ENCODE measurements around the gene DAP. TPM values are rescaled to one million over a fixed set of nuclear protein-coding genes. Genes with fewer than 3 reads are reported as not detected.
"Not testable (repeated sequence)": the region's sequence is repeated elsewhere in the genome, so short reads cannot be mapped to it uniquely, and the experiment has no call there.

DAP gene
- total RNA-seq, 4 donors from 2014 or later = 52.0 to 138 (median 111) TPM

DNA sequence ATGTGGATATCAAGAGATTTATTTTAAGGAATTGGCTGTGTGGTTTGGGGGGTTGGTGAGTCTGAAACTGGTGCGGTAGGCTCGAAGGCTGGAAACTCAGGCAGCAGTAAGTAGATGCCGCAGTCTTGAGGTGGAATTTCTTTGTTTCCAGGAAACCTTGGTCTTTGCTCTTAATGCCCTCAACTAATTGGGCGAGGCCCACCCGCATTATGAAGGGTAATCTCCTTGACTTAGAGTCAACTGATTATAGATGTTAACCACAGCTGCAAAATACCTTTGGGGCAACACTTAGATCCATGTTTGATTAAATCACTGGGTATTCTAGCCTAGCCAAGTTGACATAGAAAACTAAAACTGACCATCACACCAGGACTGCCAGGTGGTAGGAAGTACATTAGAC lies 113.4 kb downstream of the DAP start:
- Histone ChIP-seq H3K4me3 (no peak overlapping the region), H3K27me3 (no peaks in the 10 kb centered on the region), H3K27ac (no peak overlapping the region), H3K9me3 (no peaks in the 10 kb centered on the region), H3K36me3 (no peaks in the 10 kb centered on the region), H3K4me1 (no peaks in the 10 kb centered on the region)
- peak in 1 of 3 donors; percentile 8 for DNase-seq
- TF ChIP-seq, protein P1, sequence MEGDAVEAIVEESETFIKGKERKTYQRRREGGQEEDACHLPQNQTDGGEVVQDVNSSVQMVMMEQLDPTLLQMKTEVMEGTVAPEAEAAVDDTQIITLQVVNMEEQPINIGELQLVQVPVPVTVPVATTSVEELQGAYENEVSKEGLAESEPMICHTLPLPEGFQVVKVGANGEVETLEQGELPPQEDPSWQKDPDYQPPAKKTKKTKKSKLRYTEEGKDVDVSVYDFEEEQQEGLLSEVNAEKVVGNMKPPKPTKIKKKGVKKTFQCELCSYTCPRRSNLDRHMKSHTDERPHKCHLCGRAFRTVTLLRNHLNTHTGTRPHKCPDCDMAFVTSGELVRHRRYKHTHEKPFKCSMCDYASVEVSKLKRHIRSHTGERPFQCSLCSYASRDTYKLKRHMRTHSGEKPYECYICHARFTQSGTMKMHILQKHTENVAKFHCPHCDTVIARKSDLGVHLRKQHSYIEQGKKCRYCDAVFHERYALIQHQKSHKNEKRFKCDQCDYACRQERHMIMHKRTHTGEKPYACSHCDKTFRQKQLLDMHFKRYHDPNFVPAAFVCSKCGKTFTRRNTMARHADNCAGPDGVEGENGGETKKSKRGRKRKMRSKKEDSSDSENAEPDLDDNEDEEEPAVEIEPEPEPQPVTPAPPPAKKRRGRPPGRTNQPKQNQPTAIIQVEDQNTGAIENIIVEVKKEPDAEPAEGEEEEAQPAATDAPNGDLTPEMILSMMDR (IDR thresholded peaks at IDR 0.05) = no peak
- TF ChIP-seq POLR2A (IDR thresholded peaks at IDR 0.05) = no peak

DNA sequence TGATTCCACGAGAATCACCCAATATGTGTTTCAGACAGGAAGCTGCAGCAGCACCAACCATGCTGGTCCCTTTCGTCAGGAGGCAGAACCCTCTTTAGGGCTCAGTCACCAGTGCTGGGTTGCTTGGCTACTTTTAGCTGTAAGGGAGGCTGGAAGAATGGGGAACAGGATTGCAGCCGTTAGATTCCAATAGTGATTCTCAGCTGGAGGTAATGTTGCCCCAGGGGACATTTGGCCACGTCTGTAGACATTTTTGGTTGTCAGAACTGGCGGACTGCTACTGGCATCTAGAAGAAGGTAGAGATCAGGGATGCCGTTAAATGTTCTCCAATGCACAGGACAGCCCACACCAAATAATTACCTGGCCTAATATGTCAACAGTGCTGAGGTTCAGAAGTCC lies 115.4 kb downstream of the DAP start:
- no peak overlapping the region for H3K4me3 ChIP-seq
- DNase-seq = no peak

DNA sequence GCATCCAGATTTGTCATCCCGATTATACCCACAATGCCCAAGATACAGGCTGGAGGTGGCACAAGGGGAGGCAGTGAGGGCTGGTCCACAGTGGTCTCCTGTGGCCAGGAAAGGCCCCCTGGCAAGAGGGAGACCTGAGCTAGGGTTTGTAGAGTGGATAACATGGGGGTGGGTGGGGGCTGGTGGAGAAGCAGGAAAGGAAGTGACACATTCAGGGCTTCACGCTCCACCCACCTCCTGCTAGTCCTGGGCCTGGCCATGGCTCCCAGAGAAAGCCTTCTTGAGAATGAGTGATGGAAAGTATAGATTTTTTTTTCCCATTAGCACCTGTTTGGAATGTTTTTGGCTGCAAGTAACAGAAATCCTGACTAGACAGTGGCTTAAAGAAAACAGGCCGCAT lies 115.9 kb downstream of the DAP start:
- H3K27ac ChIP-seq = no peak overlapping the region
- H3K27me3 ChIP-seq = no peaks in the 10 kb centered on the region
- H3K4me1 ChIP-seq = no peaks in the 10 kb centered on the region
- TF ChIP-seq, protein P1 (IDR thresholded peaks at IDR 0.05) = no peak
- TF ChIP-seq POLR2A (IDR thresholded peaks at IDR 0.05) = no peak
- H3K4me3 ChIP-seq = no peak overlapping the region
- no peaks in the 10 kb centered on the region for H3K36me3 ChIP-seq
- H3K9me3 ChIP-seq = no peaks in the 10 kb centered on the region
- DNase-seq = peak in 1 of 3 donors; percentile 10

More for the DNA sequence above, 115.4 kb downstream of the DAP start:
- TF ChIP-seq, protein P1 (IDR thresholded peaks at IDR 0.05) = no peak
- no peak for TF ChIP-seq POLR2A (IDR thresholded peaks at IDR 0.05)
- Histone ChIP-seq H3K9me3 (no peaks in the 10 kb centered on the region), H3K27ac (no peak overlapping the region), H3K27me3 (no peaks in the 10 kb centered on the region), H3K36me3 (no peaks in the 10 kb centered on the region), H3K4me1 (no peaks in the 10 kb centered on the region)

DNA sequence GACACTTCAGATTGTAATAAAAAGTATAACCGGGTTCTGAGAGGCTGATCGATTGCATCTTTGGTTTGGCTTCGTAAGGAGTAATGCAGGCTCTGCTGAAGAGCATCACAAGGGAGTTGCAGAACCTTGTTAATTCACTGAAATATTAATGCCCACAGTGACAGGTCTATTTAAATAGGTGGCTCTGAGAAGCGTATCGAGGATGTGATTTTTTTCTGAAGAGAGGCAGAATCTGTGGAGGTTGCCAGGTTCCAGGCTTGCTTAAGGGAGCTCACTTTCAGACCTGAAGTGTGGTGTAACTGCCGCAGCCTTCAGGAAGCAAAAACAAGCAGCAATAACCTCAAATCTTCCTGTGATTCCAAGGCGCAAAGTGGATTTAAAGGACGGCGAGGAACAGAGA lies 116.8 kb downstream of the DAP start:
- Histone ChIP-seq H3K9me3 (no peaks in the 10 kb centered on the region), H3K27ac (no peak overlapping the region), H3K4me3 (no peak overlapping the region), H3K27me3 (no peaks in the 10 kb centered on the region), H3K36me3 (no peaks in the 10 kb centered on the region), H3K4me1 (no peaks in the 10 kb centered on the region)
- no peak for DNase-seq
- TF ChIP-seq POLR2A (IDR thresholded peaks at IDR 0.05) = no peak

DNA sequence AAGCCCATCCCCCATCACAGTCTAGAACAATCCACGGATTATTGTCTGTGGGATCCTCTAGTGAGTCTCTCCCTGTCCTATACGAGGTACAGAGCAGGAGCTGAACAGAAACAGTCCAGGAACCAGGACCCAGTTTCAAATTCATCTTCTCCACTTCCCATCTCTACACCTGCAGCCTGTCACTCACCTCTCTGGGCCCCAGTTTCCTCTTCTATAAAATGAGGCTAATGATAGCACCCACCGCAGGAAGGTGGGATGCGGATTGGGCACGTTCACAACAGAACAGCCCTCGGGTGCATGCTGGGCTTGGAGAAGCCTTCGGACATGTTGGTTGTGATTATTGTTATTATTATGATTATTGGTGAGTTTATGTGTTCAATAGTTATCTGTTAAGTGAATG lies 118.7 kb downstream of the DAP start:
- no peaks in the 10 kb centered on the region for H3K27me3 ChIP-seq
- no peaks in the 10 kb centered on the region for H3K9me3 ChIP-seq
- peak in 1 of 3 donors; percentile 30 for DNase-seq

DNA sequence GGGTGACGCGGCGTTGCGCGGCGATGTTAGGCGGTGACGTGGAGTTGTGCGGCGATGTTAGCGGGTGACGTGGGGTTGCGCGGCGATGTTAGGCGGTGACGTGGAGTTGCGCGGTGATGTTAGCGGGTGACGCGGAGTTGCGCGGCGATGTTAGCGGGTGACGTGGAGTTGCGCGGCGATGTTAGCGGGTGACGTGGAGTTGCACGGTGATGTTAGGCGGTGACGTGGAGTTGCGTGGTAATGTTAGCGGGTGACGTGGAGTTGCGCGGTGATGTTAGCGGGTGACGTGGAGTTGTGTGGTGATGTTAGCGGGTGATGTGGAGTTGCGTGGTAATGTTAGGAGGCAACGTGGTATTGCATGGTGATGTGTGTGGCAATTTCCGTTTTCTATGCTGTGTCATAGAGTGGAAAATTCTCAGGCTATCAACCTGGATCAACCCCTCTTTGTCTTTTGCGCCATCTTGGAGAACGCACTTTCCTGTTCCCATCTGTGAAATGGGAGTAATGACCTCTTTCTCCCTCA lies 121.1 kb downstream of the DAP start:
- H3K4me3 ChIP-seq = no peak overlapping the region
- H3K9me3 ChIP-seq = no peaks in the 10 kb centered on the region
- H3K27me3 ChIP-seq = no peaks in the 10 kb centered on the region
- DNase-seq = no peak
- no peak for TF ChIP-seq POLR2A (IDR thresholded peaks at IDR 0.05)
- TF ChIP-seq, protein P1 (IDR thresholded peaks at IDR 0.05) = no peak
- H3K36me3 ChIP-seq = no peaks in the 10 kb centered on the region
- no peak overlapping the region for H3K27ac ChIP-seq
- H3K4me1 ChIP-seq = peaks cover 0 to 11% (median 2%) of the 10 kb centered on the region in 4 donors

More for the DNA sequence above, 118.7 kb downstream of the DAP start:
- Histone ChIP-seq H3K4me1 (no peaks in the 10 kb centered on the region), H3K4me3 (no peak overlapping the region), H3K36me3 (no peaks in the 10 kb centered on the region), H3K27ac (no peak overlapping the region)
- TF ChIP-seq, protein P1 (IDR thresholded peaks at IDR 0.05) = no peak
- no peak for TF ChIP-seq POLR2A (IDR thresholded peaks at IDR 0.05)

DNA sequence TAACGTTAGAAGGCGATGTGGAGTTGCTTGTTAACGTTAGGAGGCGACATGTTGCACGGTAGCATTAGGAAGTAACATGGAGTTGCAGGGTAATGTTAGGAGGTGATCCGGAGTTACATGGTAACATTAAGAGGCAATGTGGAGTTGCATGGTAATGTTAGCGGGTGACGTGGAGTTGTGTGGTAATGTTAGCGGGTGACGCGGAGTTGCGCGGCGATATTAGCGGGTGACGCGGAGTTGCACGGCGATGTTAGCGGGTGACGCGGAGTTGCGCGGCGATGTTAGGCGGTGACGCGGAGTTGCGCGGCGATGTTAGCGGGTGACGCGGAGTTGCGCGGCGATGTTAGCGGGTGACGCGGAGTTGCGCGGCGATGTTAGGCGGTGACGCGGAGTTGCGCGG lies 122.3 kb downstream of the DAP start:
- peaks cover 0 to 11% (median 6%) of the 10 kb centered on the region in 4 donors for H3K4me1 ChIP-seq
- not testable (repeated sequence) for H3K27ac ChIP-seq, H3K27me3 ChIP-seq, DNase-seq, H3K4me3 ChIP-seq, H3K36me3 ChIP-seq, H3K9me3 ChIP-seq

Measured in Peyer's patch (tissue), 4 donors.